Measurements from ENCODE around the gene IRAK3.

Gene IRAK3, protein sequence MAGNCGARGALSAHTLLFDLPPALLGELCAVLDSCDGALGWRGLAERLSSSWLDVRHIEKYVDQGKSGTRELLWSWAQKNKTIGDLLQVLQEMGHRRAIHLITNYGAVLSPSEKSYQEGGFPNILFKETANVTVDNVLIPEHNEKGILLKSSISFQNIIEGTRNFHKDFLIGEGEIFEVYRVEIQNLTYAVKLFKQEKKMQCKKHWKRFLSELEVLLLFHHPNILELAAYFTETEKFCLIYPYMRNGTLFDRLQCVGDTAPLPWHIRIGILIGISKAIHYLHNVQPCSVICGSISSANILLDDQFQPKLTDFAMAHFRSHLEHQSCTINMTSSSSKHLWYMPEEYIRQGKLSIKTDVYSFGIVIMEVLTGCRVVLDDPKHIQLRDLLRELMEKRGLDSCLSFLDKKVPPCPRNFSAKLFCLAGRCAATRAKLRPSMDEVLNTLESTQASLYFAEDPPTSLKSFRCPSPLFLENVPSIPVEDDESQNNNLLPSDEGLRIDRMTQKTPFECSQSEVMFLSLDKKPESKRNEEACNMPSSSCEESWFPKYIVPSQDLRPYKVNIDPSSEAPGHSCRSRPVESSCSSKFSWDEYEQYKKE

DNA sequence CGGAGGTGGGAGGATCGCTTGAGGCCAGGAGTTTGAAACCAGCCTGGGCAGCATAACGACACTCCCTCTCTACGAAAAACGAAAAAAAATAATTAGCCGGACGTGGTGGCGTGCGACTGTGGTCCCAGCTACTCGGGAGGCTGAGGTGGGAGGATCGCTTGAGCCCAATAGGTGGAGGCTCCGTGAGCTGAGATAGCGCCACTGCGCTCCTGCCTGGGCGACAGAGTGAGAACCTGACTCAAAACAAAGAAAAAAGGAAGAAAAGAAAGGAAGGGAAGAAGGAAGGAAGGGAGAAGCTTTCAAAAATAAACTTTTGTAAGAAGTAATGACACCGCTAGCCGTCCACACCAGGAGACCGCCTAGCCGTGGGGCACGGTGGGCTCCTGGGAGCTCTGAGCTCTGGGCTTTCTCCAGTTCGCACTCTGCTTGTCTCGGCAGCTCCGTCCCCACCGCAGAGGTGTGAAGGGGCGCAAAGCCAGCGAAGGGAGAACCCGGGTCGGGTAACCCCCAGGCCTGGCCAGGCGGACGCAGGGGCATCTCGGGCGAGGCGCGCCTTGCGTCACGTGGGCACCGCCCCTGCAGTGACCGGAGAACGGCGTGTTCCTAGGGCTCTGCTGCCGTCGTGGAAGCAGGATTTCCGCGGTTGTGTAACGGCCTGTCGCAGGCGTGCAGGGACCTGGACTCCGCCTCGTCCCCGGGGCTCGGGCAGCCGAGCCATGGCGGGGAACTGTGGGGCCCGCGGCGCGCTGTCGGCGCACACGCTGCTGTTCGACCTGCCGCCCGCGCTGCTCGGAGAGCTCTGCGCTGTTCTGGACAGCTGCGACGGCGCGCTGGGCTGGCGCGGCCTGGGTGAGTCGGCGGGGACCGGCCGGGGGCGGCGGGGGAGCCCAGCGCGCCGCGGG is at the start of gene IRAK3:
IRAK3 (plus strand) TSS at position 631 of the 902 bp plus-strand sequence; CDS start at position 717, 86 bp downstream.
- DNase-seq (ENCODE audit: low spot score) (no peak), FAIRE-seq (no peak)

DNA sequence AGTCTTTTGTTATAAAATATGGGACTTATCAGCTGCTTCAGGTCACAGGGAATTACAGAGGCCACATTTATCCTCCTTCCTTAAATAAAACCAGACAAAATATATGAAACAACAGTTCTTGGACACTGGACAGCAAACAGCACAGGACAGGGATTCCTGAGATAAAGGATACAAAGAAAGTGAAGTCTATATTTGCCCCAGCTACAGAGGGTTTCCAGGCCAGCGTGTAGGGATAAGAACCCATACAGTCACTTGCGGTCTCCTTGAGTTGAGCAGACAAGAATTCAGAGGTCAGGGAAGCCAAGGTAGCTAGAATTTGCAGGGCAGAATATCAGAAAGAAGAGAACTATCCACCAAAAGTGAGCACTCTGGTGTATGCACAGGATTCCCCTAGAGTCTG is 49.7 kb upstream of the IRAK3 start:
- FAIRE-seq = no peak

GRCh38 chr12:66140731-66141130 is 48.3 kb upstream of the IRAK3 start:
- no peak for FAIRE-seq
- DNase-seq (ENCODE audit: low spot score) = no peak

More for the DNA sequence above, 49.7 kb upstream of the IRAK3 start:
- no peak for DNase-seq (ENCODE audit: low spot score)

DNA sequence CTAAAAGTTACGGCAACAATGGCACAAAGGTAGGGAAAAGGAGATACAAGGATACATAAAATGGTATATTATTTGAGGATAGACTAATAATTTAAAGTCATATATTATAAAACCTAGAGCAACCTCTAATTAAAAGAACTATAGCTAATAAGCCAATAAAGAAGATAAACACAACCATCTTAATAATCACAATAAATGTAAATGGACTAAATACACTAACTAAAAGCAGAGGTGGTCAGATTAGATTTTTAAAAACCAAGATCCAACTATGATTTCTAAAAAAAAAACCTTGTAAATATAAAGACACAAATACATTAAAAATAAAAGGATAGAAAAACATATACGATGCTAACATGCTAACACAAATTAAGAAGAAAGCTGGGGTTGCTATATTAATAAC is 47.7 kb upstream of the IRAK3 start:
- no peak for FAIRE-seq
- DNase-seq (ENCODE audit: low spot score) = no peak

- no peak for DNase-seq (ENCODE audit: low spot score)
- FAIRE-seq = no peak
Observed at GRCh38 chr12:66142826-66143225, 46.2 kb upstream of the IRAK3 start.

DNA sequence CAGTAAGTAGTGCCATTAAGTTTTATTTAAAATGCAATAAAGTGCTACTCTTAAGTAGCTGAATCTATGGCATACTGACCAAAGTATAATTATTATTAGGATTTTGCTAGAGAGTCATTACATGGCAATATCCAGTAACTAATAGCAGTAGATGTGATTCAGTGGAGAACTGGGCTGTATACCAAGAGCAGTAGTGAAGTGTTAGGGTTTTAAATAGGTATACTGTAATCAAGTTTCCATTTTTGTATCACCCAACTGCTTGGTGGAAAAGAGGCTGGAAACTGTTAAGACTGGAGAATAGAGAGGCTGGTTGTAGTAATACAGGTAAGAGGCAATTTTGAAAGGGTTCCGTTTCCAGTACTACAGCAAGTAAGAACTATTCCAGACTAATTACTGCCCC is 45.1 kb upstream of the IRAK3 start:
- no peak for FAIRE-seq

DNA sequence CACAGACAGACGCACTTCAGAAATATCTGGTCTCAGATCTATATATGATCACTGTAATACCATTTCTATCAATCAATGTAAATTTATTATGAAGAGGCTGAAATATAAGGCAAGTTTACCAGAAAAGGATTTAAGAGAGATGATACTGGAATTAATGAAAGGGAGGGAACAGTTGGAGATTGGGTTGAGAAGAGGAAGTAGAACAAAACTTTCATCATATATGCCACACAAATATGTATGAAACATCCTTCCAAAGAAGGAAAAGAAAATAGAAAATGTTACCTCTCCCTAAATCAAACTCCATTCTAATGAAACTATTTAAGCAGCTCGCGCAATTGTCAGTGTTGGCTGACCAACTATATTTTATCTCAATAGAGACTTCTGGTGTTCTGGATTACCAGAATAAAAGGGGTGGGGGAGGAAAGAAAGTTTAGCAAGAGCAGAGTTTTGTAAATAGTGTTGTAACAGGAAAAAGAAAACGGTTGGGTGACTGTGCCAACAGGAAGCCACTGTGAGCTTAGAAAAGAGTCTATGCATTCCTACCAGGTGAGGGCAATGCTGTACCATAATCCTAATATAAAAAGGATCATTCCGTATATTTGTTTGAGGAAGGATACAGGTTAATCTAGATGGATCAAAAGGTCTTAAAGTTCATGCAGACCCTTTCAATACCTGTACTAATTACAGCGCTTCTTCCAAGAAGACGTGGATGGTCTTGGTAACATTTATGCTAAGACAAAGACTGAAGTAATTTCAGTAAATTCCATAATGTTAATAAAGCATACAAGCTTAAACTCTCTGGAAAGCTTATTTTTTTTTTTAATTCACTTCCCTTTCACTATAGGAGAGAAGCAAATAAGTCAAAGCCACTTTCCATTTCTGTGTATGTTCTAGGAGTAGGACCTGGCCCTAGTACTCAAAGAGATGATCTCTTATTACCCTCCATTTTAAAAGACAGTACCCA is 43.9 kb upstream of the IRAK3 start:
- DNase-seq (ENCODE audit: low spot score) (peak; percentile 59), FAIRE-seq (no peak)

More for the DNA sequence above, 45.1 kb upstream of the IRAK3 start:
- DNase-seq (ENCODE audit: low spot score) = no peak

DNA sequence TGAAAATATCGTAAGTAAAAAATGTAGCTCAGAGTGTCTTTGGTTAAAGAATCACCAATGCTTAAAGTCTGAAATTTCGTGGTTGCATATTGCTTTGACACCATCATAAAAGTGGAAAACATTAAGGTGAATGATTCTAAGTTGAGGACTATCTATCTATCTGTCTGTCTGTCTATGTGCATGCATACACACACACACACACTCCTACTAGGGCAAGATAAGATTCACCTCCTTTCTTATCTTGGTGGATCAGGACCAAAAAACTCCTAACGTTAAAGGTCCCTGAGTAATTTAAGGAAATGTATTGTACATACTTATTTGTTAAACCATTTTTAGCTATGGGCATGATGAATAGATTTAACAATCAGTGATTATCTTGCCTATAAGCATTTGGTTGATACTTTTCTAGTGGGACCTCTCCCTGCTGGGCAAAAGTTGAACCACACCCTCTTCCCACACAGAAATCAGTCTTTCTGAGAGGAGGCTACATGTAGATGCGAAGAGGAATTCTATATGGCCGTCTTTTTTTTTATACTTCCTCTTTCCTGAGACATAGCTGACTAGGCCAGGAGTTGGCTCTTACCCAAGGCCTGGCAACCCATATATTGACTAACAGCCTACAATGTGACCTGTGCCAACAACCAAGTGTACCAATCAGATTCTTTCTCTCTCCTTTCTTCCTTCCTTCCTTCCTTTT is 39.2 kb upstream of the IRAK3 start:
- FAIRE-seq = no peak
- DNase-seq (ENCODE audit: low spot score) = no peak

DNA sequence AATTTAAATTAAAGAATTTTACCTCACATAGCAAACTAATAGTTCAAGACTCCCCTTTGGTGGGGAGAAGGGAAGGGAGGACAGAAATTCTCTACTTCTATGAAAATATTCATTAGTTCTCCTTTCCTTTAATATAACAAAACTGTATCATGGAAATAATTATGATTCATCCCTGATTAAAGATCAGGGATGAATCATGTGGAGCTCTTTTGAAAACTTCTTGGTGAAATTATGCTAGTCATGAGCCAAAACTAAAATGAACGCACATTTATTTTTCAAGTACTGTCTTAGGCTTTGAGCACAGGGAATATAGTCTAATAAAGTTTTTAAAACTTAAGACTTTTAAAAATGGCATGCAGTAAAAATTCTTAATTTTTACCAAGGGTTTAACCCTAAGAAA is 36.3 kb upstream of the IRAK3 start:
- DNase-seq (ENCODE audit: low spot score) (no peak), FAIRE-seq (no peak)

DNA sequence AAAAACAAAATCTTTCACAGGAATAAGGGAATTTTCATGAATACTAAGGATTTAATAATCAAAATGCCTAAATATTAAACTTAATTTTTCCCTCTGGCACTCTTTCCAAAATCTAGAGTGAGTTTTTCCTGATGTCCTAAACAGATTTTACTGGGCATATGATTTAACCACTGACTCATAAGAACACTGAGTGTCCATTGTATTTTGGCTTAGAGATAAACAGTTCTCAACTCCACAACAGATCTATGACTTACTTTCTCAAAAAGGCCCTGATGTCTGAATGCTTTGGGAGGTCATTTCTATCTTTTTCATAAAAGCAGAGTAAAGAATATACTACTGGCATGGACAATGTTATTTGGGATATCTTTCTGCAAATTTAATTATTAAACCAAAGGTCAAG is 34.2 kb upstream of the IRAK3 start:
- FAIRE-seq = no peak
- DNase-seq (ENCODE audit: low spot score) = no peak

DNA sequence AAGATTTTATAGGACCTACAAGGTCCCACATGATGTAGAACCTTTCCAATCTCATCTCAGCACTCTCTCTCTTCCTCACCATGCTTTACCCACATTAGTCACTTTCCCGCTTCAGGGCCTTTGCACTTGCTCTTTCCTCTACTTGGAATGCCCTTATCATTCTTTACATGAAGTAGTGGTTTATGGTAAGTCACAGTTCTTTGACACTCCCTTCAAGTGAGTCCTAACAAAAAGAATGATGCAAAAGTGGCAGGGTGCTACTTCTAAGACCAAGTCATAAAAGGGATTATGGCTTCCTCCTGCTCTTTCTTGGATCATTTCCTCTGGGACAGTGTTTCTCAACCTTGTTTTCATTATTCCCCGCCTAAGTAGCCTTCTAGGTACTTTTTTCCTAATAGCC is 32.4 kb upstream of the IRAK3 start:
- FAIRE-seq (no peak), DNase-seq (ENCODE audit: low spot score) (no peak)

DNA sequence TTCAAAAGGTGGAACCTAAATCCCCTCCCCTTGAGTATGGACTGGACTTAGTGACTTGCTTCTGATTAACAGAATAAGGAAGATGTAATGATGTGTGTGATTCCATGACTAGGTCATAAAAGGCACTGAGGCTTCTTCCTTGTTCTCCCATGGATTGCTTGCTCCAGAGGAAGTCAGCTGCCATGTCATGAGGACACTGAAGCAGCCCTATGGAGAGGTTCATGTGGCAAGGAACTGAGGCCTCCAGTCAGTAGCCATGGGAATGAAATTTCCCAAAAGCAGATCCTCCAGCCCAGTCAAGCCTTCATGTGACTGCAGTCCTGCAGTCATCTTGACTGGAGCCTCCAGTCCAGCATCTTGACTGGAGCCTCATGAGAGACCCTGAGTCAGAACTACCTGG is 29.9 kb upstream of the IRAK3 start:
- DNase-seq (ENCODE audit: low spot score) = no peak
- FAIRE-seq = no peak

DNA sequence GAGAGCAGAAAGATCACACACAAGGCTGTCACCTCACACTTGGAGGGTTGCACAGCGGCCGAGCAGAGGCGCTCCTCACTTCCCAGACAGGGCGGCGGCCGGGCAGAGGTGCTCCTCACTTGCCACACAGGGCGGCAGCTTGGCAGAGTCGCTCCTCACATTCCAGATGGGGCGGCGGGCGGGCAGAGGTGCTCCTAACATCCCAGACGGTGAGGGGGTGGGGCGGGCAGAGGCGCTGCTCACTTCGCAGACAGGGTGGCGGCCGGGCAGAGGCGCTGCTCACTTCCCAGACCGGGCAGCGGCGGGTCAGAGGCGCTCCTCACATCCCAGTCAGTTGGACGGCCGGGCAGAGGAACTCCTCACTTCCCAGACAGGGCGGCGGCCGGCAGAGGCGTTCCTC is 28.3 kb upstream of the IRAK3 start:
- FAIRE-seq = no peak
- no peak for DNase-seq (ENCODE audit: low spot score)

DNA sequence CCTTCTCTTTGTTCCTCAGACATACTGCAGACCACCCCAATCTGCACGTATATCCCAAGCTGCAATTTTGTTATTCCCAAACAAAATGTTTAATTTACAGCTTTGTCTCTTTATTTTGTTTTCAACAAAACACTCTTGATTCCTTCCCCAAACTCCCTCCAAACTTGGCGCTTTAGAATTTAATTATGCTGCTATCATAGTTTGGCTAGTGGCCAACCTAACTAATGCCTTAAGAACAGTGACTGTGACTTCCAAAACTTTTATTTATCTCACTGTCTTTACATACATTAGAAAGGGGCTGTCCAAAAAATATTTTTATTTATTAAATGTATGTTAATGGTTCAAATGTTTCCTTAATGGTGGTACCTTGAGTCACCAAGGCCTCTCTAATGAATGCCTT is 26.3 kb upstream of the IRAK3 start:
- FAIRE-seq = no peak
- no peak for DNase-seq (ENCODE audit: low spot score)

DNA sequence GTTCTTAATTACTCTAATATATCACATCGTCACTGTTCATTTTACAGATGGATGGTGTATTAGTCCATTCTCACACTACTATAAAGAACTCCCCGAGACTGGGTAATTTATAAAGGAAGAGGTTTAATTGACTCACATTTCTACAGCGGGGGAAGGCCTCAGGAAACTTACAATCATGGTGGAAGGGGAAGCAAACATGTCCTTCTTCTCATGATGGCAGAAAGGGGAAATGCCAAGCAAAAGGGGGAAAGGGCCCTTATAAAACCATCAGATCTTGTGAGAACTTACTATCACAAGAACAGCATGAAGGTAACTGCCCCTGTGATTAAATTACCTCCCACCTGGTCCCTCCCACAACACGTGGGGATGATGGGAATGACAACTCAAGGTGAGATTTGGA is 25.7 kb upstream of the IRAK3 start:
- no peak for FAIRE-seq
- no peak for DNase-seq (ENCODE audit: low spot score)

DNA sequence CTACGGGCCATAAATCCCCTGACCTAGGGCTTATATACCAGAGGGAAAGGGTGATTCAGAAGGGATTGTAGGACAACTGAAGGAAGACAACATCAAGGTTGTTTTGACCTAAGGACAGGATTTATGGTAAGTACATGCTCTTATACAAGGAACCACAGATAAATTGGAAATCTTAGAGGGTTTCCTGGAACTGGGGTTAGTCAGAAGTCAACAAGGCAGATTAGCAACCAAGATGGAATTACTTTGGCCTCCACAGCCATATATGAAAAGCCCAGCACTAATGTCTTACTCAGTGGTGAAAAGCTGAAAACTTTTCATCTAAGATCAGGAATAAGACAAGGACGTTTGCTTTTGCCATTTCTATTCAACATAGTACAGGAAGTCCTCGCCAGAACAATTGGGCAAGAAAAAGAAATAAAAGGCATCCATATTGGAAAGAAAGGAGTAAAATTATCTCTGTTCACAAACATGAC is 24.6 kb upstream of the IRAK3 start:
- FAIRE-seq = no peak
- DNase-seq (ENCODE audit: low spot score) = no peak

DNA sequence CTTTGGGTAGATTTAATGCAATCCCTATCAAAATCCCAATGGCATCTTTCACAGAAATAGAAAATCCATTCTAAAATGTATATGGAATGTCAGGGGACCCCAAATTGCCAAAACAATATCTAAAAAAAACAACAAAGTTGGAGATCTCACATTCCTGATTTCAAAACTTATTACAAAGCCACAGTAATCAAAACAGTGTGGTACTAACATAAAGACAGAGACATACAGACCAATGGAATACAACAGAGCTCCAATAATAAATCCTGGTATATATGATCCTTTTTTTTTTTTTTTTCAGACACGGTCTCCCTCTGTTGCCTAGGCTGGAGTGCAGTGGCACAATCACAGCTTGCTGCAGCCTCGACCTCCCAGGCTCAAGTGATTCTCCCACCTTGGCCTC is 23.9 kb upstream of the IRAK3 start:
- no peak for FAIRE-seq
- DNase-seq (ENCODE audit: low spot score) = no peak

DNA sequence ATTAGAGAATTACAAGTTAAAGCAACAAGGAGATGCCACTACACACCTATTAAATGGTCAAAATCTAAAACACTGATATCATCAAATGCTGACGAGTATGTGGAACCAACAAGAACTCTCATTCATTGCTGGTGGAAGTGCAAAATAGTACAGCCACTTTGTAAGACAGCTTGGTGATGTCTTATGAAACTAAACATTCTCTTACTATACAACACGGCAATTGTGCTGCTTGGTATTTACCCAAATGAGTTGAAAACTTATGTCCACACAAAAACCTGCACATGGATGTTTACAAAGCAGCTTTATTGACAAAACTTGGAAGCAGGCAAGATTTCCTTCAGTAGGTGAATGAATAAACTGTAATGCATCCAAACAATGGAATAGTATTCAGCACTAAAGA is 22.5 kb upstream of the IRAK3 start:
- DNase-seq (ENCODE audit: low spot score) (no peak), FAIRE-seq (no peak)

DNA sequence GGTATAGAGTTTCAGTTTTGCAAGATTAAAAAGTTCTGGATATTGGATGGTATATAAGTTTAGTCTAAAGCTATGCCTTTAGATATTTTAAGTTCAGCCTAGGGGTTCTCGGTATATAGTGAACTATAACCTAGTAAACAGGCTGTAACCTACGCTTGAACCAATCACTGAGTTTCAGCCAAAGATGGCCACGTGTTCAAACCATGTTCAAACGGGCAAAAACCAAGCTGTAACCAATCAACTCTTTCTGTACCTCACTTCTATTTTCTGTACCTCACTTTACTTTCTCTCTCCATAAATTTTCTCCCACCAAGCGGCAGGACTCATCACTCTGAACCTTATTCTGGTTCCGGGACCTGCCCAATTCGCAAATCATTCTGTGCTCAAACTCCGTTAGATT is 20.6 kb upstream of the IRAK3 start:
- no peak for DNase-seq (ENCODE audit: low spot score)
- no peak for FAIRE-seq
